HepG2 (cell line): ENCODE measurements around the gene SF3B2. TPM values are rescaled to one million over a fixed set of nuclear protein-coding genes. Genes with fewer than 3 reads are reported as not detected.

Source experiments
- ARID4A ChIP-seq: sonication (generic); formaldehyde crosslinking; IDR thresholded peaks from 2 replicates; pipeline ENCODE4 v1.5.0; 2020; ENCODE audit warnings: mild to moderate bottlenecking, missing genetic modification reagents, borderline replicate concordance
- DDIT3 ChIP-seq: sonication (generic); formaldehyde crosslinking; IDR thresholded peaks from 2 replicates; pipeline ENCODE4 v1.4.0; 2020; ENCODE audit warnings: mild to moderate bottlenecking, missing genetic modification reagents
- HNF4G ChIP-seq, 2 experiments: sonication (generic) in 1 of 2; formaldehyde crosslinking in 1 of 2; IDR thresholded peaks; 2 replicates each; pipeline versions ENCODE4 v1.4.0 to v1.6.1; 2011 to 2020; ENCODE audit warnings: borderline replicate concordance in 2 of 2, low read depth in 2 of 2, mild to moderate bottlenecking in 2 of 2, low read length in 1 of 2, missing genetic modification reagents in 1 of 2, moderate library complexity in 1 of 2
- JARID2 ChIP-seq: sonication (generic); formaldehyde crosslinking; IDR thresholded peaks from 2 replicates; pipeline ENCODE4 v1.8.1; 2023; ENCODE audit warnings: missing genetic modification reagents, inconsistent platforms; ENCODE audit not compliant: insufficient replicate concordance
- KDM3A ChIP-seq: IDR thresholded peaks from 2 replicates; pipeline ENCODE4 v1.6.1; 2018; ENCODE audit warnings: low read depth, missing compliant biosample characterization
- NCOA1 ChIP-seq: sonication (generic); formaldehyde crosslinking; IDR thresholded peaks from 2 replicates; pipeline ENCODE4 v1.9.0; 2021; ENCODE audit warnings: missing genetic modification reagents
- NFE2 ChIP-seq: sonication (generic); formaldehyde crosslinking; IDR thresholded peaks from 2 replicates; pipeline ENCODE4 v1.4.0; 2020; ENCODE audit warnings: missing genetic modification reagents
- NR3C1 ChIP-seq: sonication (generic); formaldehyde crosslinking; IDR thresholded peaks from 2 replicates; pipeline ENCODE4 v1.4.0; 2020; ENCODE audit warnings: missing genetic modification reagents
- PAF1 ChIP-seq: IDR thresholded peaks from 2 replicates; pipeline ENCODE4 v1.6.1; 2016; ENCODE audit warnings: missing genetic modification reagents, missing compliant biosample characterization
- PRDM10 ChIP-seq: sonication (generic); formaldehyde crosslinking; IDR thresholded peaks from 2 replicates; pipeline ENCODE4 v1.4.0; 2020; ENCODE audit warnings: low read depth, missing genetic modification reagents
- RNF2 ChIP-seq: fragments of 450-650 bp; conservative IDR thresholded peaks from 2 replicates; pipeline ENCODE4 v1.6.1; 2016; ENCODE audit warnings: low read depth
- SIN3A ChIP-seq: IDR thresholded peaks from 2 replicates; pipeline ENCODE4 v1.6.1; 2011; ENCODE audit warnings: low read depth, mild to moderate bottlenecking, control low read depth, low read length, borderline replicate concordance
- STAT6 ChIP-seq: sonication (generic); formaldehyde crosslinking; IDR thresholded peaks from 2 replicates; pipeline ENCODE4 v1.4.0; 2020; ENCODE audit warnings: missing genetic modification reagents, mild to moderate bottlenecking, borderline replicate concordance
- ZMAT5 ChIP-seq: sonication (generic); formaldehyde crosslinking; IDR thresholded peaks from 2 replicates; pipeline ENCODE4 v1.5.0; 2020; ENCODE audit warnings: mild to moderate bottlenecking, low read depth, missing genetic modification reagents, borderline replicate concordance
- ZNF275 ChIP-seq: sonication (generic); formaldehyde crosslinking; IDR thresholded peaks from 2 replicates; pipeline ENCODE4 v1.8.0; 2022; ENCODE audit warnings: missing genetic modification reagents, mild to moderate bottlenecking, inconsistent platforms, borderline replicate concordance
- ZNF547 ChIP-seq: sonication (generic); formaldehyde crosslinking; IDR thresholded peaks from 2 replicates; pipeline ENCODE4 v1.5.1; 2020; ENCODE audit warnings: mild to moderate bottlenecking, missing genetic modification reagents
- ZNF782 ChIP-seq: sonication (generic); formaldehyde crosslinking; IDR thresholded peaks from 2 replicates; pipeline ENCODE4 v1.4.0; 2020; ENCODE audit warnings: missing genetic modification reagents, mild to moderate bottlenecking, borderline replicate concordance
- polyA plus RNA-seq, 8 experiments: library from polyadenylated mRNA; depleted of rRNA in 3 of 8; stranded (reverse) in 7 of 8; unstranded in 1 of 8; fragments of >200 nt; fragmentation: Illumina TruSeq in 4 of 8; extraction: Trizol in 4 of 8; gene quantifications; 2 replicates each; pipeline versions ENCODE4 v1.2.1 to v1.2.3, GENCODE V29; 2011 to 2016; ENCODE audit warnings: low read depth in 4 of 8, missing spikeins in 1 of 8, mixed read lengths in 1 of 8; ENCODE audit not compliant: insufficient read depth in 1 of 8
- total RNA-seq, 5 experiments: library from RNA; depleted of rRNA; stranded (reverse); fragments of >200 nt; fragmentation: Illumina TruSeq; extraction: Trizol; gene quantifications; 2 replicates each; pipeline ENCODE4 v1.2.3, GENCODE V29; 2016; ENCODE audit warnings: low read depth in 1 of 5

Gene SF3B2
- total and polyA plus RNA-seq, 2 of the 13 experiments (the other 11 are each of a cell fraction or from before 2014, with no cell fraction given), result 70.4 to 153 TPM

- TF ChIP-seq ARID4A, result peak; percentile 6; the same call in 1 of the 2 replicates
- TF ChIP-seq NFE2 (CRISPR knock-in tag), result no peak
- TF ChIP-seq ZNF547 (CRISPR knock-in tag), result no peak
- peak; percentile 80 for TF ChIP-seq HNF4G (IDR thresholded peaks at IDR 0.05; ENCODE audit: borderline replicate concordance, low read depth, low read length)
- TF ChIP-seq HNF4G (CRISPR knock-in tag; IDR thresholded peaks at IDR 0.05; ENCODE audit: borderline replicate concordance, low read depth), result no peak
- 0 out of 2 replicates have a peak, but pooled peaks have one; percentile 5 for TF ChIP-seq NCOA1 (CRISPR knock-in tag)
- no peak for TF ChIP-seq PRDM10
- no peak for TF ChIP-seq SIN3A
- no peak for TF ChIP-seq ZMAT5 (CRISPR knock-in tag)
- no peak for TF ChIP-seq ZNF275 (CRISPR knock-in tag)
- no peak for TF ChIP-seq JARID2 (CRISPR knock-in tag)
- TF ChIP-seq STAT6, result no peak
- TF ChIP-seq RNF2, result 0 out of 2 replicates have a peak, but pooled peaks have one; percentile 2
- no peak for TF ChIP-seq ZNF782 (CRISPR knock-in tag)
- TF ChIP-seq PAF1 (CRISPR knock-in tag), result no peak
- TF ChIP-seq KDM3A, result no peak
- no peak for TF ChIP-seq DDIT3 (CRISPR knock-in tag)
- no peak for TF ChIP-seq NR3C1 (CRISPR knock-in tag)
These were observed 459 bp downstream of the SF3B2 start (continued) for GRCh38 chr11:66052664-66052982.
